ENCODE measurements around the gene OSBPL5.

DNA sequence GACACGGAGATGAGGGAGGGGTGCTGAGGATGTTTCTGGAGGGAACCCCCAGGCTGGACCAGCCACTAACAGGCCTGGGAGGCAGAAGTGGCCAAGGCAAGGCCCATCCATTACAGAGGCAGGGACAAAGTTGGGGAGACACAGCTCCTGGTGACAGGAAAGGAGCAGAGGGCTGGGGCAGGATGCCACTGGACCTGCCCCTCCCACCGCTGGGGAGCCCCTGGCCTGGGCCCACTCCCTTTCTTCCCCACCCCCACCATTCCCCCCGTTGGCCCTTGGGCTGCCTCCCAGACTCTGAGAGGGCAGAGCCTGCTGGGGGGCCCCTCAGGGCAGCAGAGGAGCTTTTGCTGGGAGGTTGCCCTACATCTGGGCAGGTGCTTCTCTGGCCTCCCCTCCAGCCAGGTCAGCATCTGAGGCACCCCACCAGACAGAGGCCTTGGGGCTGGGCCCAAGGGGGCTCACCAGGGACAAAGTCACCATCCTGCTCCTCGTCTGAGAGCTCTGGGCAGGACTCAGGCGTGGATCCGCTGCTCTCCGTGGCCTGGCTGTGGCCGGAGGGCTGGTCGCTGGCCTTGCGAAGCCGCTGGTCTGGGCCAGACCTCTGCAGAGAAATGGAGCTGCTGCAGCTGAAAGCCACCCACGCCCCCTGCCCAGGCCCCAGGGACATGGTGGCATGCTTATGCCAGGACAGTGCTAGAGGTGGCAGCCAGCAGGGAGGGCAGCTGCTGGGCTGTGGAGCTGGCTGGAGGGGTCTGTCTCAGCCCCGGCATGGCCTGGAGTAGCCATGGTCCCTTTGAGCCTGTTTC, 74.8 kb downstream of the OSBPL5 start:
- TF ChIP-seq, protein P1, sequence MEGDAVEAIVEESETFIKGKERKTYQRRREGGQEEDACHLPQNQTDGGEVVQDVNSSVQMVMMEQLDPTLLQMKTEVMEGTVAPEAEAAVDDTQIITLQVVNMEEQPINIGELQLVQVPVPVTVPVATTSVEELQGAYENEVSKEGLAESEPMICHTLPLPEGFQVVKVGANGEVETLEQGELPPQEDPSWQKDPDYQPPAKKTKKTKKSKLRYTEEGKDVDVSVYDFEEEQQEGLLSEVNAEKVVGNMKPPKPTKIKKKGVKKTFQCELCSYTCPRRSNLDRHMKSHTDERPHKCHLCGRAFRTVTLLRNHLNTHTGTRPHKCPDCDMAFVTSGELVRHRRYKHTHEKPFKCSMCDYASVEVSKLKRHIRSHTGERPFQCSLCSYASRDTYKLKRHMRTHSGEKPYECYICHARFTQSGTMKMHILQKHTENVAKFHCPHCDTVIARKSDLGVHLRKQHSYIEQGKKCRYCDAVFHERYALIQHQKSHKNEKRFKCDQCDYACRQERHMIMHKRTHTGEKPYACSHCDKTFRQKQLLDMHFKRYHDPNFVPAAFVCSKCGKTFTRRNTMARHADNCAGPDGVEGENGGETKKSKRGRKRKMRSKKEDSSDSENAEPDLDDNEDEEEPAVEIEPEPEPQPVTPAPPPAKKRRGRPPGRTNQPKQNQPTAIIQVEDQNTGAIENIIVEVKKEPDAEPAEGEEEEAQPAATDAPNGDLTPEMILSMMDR (IDR thresholded peaks at IDR 0.05) = no peak
- no peak for TF ChIP-seq ZFX (IDR thresholded peaks at IDR 0.05; ENCODE audit: borderline replicate concordance)
